Inferior parietal cortex (tissue), 1 donor: ENCODE measurements around the gene RHBDD2.
"Not testable (repeated sequence)": the region's sequence is repeated elsewhere in the genome, so short reads cannot be mapped to it uniquely, and the experiment has no call there.

ENCODE experiments used
- DNase-seq: peaks from one replicate; pipeline ENCODE4 v3.0.0-alpha.2; 2016; ENCODE audit errors: extremely low spot score

Gene RHBDD2

GRCh38 chr7:75866489-75867389, 12.1 kb upstream of the RHBDD2 start:
- DNase-seq = peak; percentile 73

- DNase-seq = no peak
These were observed 11.5 kb upstream of the RHBDD2 start for GRCh38 chr7:75867390-75867717.

GRCh38 chr7:75868153-75868552, 10.7 kb upstream of the RHBDD2 start:
- DNase-seq = no peak

- DNase-seq = no peak
These were observed 9.0 kb upstream of the RHBDD2 start for GRCh38 chr7:75869776-75870379.

GRCh38 chr7:75870557-75871161, 8.2 kb upstream of the RHBDD2 start:
- no peak for DNase-seq

GRCh38 chr7:75872073-75872782, 6.6 kb upstream of the RHBDD2 start:
- no peak for DNase-seq

DNA sequence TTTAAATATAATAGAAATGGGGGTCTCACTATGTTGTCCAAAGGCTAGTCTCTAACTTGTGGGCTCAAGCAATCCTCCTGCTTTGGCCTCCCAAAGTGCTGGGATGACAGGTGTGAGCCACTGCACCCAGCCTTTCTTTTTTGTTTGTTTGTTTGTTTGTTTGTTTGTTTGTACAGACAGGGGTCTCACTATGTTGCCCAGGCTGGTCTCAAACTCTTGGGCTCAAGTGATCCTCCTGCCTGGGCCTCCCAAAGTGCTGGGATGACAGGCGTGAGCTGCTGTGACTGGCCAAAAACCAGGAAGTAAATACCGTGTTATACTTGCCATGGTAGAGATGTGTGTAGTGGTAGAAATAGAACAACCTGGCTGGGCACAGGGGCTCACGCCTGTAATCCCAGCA, 4.7 kb upstream of the RHBDD2 start:
- DNase-seq = not testable (repeated sequence)

- DNase-seq = no peak
These were observed 3.4 kb upstream of the RHBDD2 start for GRCh38 chr7:75875113-75876080.

DNA sequence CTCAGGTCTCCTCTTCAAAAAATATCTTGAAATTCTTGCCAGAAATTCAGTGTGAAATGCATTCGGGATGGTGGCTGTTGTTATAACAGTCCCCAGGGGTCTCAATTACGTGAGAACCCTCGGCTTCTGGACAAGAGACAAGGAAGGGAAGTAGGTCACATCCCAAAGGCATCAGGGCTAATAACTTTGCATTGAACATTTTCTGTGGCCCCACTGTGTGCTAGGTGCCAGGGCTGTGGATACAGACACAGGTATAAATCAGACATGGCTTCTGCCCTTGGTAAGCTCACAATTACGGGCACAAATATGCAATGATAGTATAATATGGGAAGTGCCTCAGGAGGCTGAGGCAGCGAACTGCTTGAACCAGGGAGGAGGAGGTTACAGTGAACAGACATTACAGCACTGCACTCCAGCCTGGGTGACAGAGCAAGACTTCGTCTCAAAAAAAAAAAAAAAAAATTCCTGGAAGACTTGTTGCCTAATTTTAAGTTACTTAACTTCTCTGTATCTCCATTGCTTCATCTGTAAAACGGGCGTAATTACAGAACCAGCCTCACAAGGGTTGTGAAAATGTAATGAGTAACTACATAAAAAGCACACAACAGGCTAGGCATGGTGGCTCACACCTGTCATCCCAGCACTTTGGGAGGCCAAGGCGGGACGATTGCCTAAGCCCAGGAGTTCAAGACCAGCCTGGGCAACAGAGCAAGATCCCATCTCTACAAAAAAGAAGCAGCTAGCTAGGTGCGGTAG, 2.5 kb upstream of the RHBDD2 start:
- no peak for DNase-seq

DNA sequence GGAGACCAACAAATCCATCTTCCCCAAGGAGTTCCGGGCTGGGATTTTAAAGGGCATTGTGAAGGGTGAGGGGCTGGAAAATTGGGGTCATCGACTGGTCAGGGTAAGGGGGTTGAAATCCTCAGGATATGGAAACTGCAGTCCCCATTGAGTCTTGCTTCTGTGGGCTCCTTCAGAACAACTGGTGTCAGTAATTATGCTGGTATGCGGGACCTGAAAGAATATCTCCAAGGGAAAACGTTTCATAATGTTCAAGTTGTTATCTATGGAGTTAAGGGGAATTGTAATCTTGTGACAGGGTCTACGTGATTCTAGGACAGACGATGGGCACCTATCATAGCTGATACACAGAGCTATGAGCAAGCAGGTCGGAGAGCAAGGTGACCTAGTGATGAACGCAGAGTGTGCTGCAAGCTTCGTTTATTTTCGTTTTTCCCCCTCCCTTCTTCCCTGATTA, 494 bp upstream of the RHBDD2 start:
- DNase-seq = no peak

DNA sequence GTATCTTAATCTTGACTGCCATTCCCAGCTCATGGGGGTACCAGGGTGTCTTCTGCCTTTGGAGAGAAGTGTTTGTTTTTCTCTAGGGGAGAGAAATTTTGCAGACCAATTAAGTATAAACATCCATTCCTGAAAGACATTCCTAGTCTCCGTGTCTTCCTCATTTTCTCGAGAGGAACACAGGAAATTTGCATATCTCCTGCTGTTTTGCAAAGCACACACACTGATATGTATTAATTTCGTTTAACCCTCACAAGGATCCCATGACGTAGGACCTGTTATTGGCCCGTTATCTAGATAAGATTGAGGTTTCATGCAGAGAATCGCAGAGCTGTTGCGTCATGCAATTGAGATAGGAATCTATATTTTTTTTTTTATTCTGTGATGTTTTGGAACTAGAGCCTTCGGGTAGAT, 944 bp downstream of the RHBDD2 start:
- peak; percentile 40 for DNase-seq

DNA sequence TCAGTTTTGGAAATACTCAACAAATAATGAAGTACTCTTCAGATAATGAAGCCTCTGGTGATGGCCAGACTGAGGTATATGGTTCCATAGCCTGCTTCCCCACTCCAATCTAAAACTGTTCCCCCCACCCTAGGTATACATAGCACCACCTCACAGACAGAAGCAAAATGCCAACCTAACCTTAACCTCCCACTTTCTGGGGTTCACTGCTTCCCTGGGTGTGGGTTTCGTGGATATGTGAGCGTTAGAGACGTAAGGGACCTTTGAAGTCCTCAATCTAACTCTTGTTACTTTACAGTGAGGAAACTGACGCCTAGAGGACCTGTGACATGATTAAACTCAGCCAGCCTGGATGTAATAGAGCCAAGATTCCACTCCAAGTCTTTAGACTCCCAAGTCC, 1.4 kb downstream of the RHBDD2 start:
- DNase-seq = no peak

DNA sequence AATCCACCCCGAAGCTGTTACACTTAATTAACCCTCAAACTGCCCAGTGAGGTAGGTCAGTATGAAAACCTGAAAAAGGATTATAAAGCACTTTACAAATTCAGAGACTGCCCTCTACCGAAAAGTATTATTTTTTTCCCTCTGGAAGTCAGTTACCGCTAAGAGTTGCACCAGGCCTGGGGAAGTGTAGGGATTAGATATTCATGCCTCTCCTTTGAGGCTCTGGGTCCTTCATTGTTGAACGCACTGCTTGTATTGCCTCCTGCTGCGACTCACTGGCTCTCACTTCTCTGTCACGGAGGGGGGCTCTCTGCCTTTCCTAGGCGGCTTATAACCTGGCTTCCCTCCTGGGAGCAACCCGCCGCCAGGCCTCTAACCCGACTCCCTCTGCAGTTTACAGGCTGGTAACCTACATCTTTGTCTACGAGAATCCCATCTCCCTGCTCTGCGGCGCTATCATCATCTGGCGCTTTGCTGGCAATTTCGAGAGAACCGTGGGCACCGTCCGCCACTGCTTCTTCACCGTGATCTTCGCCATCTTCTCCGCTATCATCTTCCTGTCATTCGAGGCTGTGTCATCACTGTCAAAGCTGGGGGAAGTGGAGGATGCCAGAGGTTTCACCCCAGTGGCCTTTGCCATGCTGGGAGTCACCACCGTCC, 2.7 kb downstream of the RHBDD2 start:
- DNase-seq = no peak

GRCh38 chr7:75883265-75883824, 4.5 kb downstream of the RHBDD2 start:
- DNase-seq = not testable (repeated sequence)

DNA sequence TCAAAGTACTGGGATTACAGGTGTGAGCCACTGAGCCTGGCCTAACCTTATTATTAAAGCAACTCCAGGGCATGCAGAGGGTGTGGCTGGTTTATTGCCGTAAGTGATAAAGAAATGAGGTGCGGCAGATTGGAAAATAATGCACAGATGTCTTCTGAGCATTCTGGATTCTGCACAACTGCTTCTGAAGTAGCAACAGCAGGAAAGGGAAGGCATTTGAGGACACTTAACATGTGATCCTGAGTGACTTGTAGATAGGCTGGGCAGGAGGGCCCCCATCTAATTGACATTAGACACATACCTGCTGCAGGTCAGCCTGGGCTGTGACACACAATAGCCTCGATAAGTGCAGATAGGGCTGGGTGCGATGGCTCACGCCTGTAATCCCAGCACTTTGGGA, 5.6 kb downstream of the RHBDD2 start:
- DNase-seq = no peak

- DNase-seq = no peak
These were observed 6.2 kb downstream of the RHBDD2 start for GRCh38 chr7:75885036-75885435.

- DNase-seq = no peak
These were observed 9.0 kb downstream of the RHBDD2 start for GRCh38 chr7:75887669-75888369.

DNA sequence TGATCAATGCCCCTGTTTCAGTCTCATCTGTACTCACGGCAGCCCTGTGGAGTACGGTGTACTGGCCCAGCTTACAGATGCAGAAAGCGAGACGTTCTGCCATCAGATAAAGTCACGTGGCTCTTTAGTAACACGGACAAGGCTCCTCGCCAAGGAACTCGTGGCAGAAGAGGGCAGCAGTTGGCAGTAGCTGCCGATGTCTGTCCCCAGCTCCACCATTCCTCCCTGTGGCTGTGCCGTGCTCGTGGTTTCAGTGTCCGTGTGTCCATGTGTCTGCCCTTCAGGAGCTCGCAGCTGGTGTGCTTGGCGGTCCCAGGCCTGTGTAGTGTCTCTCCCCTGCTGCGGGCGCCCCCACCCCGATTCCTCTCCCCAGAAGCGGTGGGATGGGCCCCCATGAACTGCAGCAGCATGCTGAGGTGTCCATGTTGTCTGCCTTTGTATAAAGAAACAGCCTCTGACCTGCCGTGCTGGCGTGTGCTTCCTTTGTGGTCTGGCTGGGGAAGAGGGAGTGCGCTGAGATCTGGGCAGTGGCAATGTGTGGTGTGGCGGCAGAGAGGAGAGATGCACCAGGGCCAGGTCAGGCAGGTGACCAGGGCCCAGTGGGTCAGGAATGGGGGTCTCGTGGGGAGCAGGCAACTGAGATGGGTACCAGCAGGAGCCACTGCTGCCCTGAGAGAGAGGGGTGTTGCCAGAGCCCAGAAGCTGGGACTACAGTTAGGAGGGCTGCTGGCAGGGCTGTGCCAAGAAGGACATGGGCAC, 9.8 kb downstream of the RHBDD2 start:
- DNase-seq = peak; percentile 68
